NOMO-1 treated with dmso at 0.1 percent for 144 hours (cell line): ENCODE data around the gene GSK3B.

Experiments
- DNase-seq: peaks from one replicate; lab custom pipeline; 2025; ENCODE audit not compliant: unreplicated experiment; lab: John Stamatoyannopoulos, UW

Gene GSK3B

GRCh38 chr3:120093911-120094775 lies at the start of gene GSK3B:
TSS of gene GSK3B (minus strand) at chr3:120094447. CDS start at chr3:120093434, 1,013 bp downstream.
- DNase-seq: peak; percentile 69

- no peak for DNase-seq
These were observed 49.4 kb upstream of the GSK3B start for GRCh38 chr3:120143676-120144075.

GRCh38 chr3:120142236-120142635 lies 48.0 kb upstream of the GSK3B start:
- no peak for DNase-seq

- DNase-seq: no peak
These were observed 46.0 kb upstream of the GSK3B start for GRCh38 chr3:120140098-120140742.

- no peak for DNase-seq
These were observed 44.9 kb upstream of the GSK3B start for GRCh38 chr3:120139140-120139539.

- DNase-seq: no peak
These were observed 43.3 kb upstream of the GSK3B start for GRCh38 chr3:120137548-120137947.

- no peak for DNase-seq
These were observed 36.4 kb upstream of the GSK3B start for GRCh38 chr3:120130656-120131055.

- DNase-seq: no peak
These were observed 35.7 kb upstream of the GSK3B start for GRCh38 chr3:120129718-120130513.

GRCh38 chr3:120129051-120129450 lies 34.8 kb upstream of the GSK3B start:
- no peak for DNase-seq

GRCh38 chr3:120125992-120126391 lies 31.7 kb upstream of the GSK3B start:
- no peak for DNase-seq

- DNase-seq: no peak
These were observed 25.7 kb upstream of the GSK3B start for GRCh38 chr3:120119846-120120510.

GRCh38 chr3:120114981-120115380 lies 20.7 kb upstream of the GSK3B start:
- no peak for DNase-seq

GRCh38 chr3:120114376-120114775 lies 20.1 kb upstream of the GSK3B start:
- DNase-seq: no peak

GRCh38 chr3:120113128-120114116 lies 19.2 kb upstream of the GSK3B start:
- no peak for DNase-seq

GRCh38 chr3:120111898-120112297 lies 17.7 kb upstream of the GSK3B start:
- DNase-seq: no peak

GRCh38 chr3:120103276-120103675 lies 9.0 kb upstream of the GSK3B start:
- DNase-seq: no peak

GRCh38 chr3:120102674-120103073 lies 8.4 kb upstream of the GSK3B start:
- no peak for DNase-seq

GRCh38 chr3:120102232-120102631 lies 8.0 kb upstream of the GSK3B start:
- DNase-seq: no peak

GRCh38 chr3:120101624-120102023 lies 7.4 kb upstream of the GSK3B start:
- DNase-seq: no peak

GRCh38 chr3:120100711-120101110 lies 6.5 kb upstream of the GSK3B start:
- no peak for DNase-seq
